OCI-LY1 (cell line): ENCODE data around the gene BTBD9.

ENCODE experiments used
- EZH2 ChIP-seq: fragments of 200-600 bp; sonication (generic), shearing (Covaris generic); IDR thresholded peaks from 2 replicates; pipeline ENCODE4 v1.8.0; 2017; ENCODE audit warnings: borderline replicate concordance, mixed run types, mild to moderate bottlenecking, antibody characterized with exemption, low read length, moderate library complexity, mixed read lengths
- TF ChIP-seq, protein P1 (sequence below): fragments of 200-600 bp; sonication (generic), shearing (Covaris generic); IDR thresholded peaks from 2 replicates; pipeline ENCODE4 v1.5.1; 2017; ENCODE audit warnings: mild to moderate bottlenecking, antibody characterized with exemption, low read length, moderate library complexity, mixed read lengths

DNA sequence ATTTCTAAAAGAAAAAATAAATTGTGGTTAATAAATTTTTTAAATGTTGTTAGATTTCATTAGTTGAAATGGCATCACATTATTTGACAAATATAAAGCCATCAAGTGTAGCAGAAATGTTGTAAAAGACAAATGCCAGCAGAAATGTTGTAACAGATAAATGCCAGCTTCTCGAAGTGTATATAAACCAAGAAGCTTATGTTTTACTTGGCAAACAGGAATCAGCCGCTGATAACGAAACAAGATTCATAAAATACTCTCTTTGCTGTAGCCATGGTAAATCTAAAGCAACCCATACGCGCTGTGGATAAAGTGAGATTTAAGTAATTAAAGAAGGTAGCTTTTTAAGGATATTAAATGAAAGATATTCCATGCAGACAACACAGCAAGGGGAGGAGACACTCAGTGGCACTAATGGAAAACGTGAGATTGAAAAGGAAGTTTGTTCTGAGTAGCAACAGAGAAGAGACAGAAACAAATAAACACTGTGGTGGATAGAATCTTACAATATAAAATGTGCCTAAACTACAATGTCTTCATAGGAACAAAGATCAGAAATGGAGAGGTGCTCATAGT, 29.6 kb downstream of the BTBD9 start:
- TF ChIP-seq, protein P1, sequence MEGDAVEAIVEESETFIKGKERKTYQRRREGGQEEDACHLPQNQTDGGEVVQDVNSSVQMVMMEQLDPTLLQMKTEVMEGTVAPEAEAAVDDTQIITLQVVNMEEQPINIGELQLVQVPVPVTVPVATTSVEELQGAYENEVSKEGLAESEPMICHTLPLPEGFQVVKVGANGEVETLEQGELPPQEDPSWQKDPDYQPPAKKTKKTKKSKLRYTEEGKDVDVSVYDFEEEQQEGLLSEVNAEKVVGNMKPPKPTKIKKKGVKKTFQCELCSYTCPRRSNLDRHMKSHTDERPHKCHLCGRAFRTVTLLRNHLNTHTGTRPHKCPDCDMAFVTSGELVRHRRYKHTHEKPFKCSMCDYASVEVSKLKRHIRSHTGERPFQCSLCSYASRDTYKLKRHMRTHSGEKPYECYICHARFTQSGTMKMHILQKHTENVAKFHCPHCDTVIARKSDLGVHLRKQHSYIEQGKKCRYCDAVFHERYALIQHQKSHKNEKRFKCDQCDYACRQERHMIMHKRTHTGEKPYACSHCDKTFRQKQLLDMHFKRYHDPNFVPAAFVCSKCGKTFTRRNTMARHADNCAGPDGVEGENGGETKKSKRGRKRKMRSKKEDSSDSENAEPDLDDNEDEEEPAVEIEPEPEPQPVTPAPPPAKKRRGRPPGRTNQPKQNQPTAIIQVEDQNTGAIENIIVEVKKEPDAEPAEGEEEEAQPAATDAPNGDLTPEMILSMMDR: no peak
- no peak for TF ChIP-seq EZH2
